IgD-negative memory B cell (primary cell): ENCODE results near the gene SLC5A2. TPM values are rescaled to one million over a fixed set of nuclear protein-coding genes. Genes with fewer than 3 reads are reported as not detected.
A peak's percentile ranks its signal among the peaks of the same experiment; 100 is the strongest.
"Not testable (repeated sequence)": the region's sequence is repeated elsewhere in the genome, so short reads cannot be mapped to it uniquely, and the experiment has no call there.

Experiments
- H3K27ac Mint-ChIP-seq, 3 donors: one replicate each; pipeline ENCODE4 v1.8.0; 2020 to 2022; ENCODE audit warnings: mild to moderate bottlenecking in 3 of 3, mixed read lengths in 3 of 3, moderate library complexity in 1 of 3
- H3K27me3 Mint-ChIP-seq: one replicate; pipeline ENCODE4 v1.8.0; 2021; ENCODE audit warnings: mixed read lengths
- H3K36me3 Mint-ChIP-seq: one replicate; pipeline ENCODE4 v1.8.0; 2020; ENCODE audit warnings: mild to moderate bottlenecking, mixed read lengths
- H3K4me1 Mint-ChIP-seq, 3 donors: one replicate each; pipeline ENCODE4 v1.8.0; 2020 to 2022; ENCODE audit warnings: mixed read lengths in 3 of 3, mild to moderate bottlenecking in 1 of 3
- H3K4me3 Mint-ChIP-seq, 4 donors: one replicate each; pipeline ENCODE4 v1.8.0; 2020 to 2022; ENCODE audit warnings: mild to moderate bottlenecking in 4 of 4, mixed read lengths in 4 of 4, moderate library complexity in 3 of 4
- H3K9me3 Mint-ChIP-seq, 3 donors: one replicate each; pipeline ENCODE4 v1.8.0; 2020 to 2021; ENCODE audit warnings: mixed read lengths in 3 of 3, mild to moderate bottlenecking in 1 of 3
- polyA plus RNA-seq: library from polyadenylated mRNA; unstranded; fragments of 300-500 nt; fragmentation: Illumina TruSeq; gene quantifications from one replicate; pipeline ENCODE4 v1.2.3, GENCODE V29; 2021

SLC5A2 gene
- polyA plus RNA-seq, 1 donor from 2014 or later = 0.94 TPM

- H3K27ac Mint-ChIP-seq = peak overlapping the region in 1 of 3 donors; percentile 87
- H3K27me3 Mint-ChIP-seq = peaks cover 1% of the 10 kb centered on the region
- no peaks in the 10 kb centered on the region for H3K9me3 Mint-ChIP-seq
- peak overlapping the region in 2 of 4 donors; percentile 35 to 60 for H3K4me3 Mint-ChIP-seq
- H3K36me3 Mint-ChIP-seq = peaks cover 4% of the 10 kb centered on the region
- peaks cover 4 to 5% (median 5%) of the 10 kb centered on the region in 3 donors for H3K4me1 Mint-ChIP-seq
These were observed 7.0 kb downstream of the SLC5A2 start for GRCh38 chr16:31489616-31490584.

- Mint-ChIP-seq H3K27me3 (no peaks in the 10 kb centered on the region), H3K27ac (no peak overlapping the region), H3K4me1 (peaks cover 4 to 5% (median 5%) of the 10 kb centered on the region in 3 donors), H3K9me3 (no peaks in the 10 kb centered on the region), H3K4me3 (peak overlapping the region in 1 of 4 donors; percentile 44), H3K36me3 (peaks cover 2% of the 10 kb centered on the region)
These were observed 9.0 kb downstream of the SLC5A2 start for GRCh38 chr16:31491778-31492418.

DNA sequence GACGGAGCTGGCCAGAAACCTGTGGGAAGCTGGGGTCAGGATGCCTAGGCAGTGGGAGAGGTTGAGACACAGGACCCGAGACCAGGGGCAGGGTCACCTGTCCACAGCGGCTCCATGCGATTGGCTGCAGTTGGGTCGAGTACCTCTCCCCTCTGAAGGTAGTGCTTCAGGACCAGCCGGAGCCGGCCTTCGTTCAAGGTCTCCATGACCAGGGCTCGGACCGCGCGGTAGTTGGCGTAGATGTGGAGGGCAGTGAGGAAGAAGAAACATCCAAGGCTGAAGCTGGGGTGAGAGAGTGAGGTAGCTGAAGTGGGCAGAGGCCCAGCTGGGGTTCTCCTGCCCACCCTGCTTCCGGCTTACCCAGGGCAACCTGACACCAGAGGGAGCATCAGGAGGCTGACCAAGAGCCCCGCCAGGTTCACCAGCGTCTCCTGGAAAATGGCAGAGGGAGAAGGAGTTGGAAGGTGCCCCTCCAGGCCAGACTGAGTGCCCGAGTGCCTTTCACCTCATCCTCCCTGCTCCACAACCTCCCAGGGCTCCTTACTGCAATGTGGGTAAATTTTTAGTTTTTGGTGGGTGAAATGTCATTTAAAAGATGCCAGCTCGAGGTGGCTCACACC, 10.7 kb downstream of the SLC5A2 start:
- no peaks in the 10 kb centered on the region for H3K9me3 Mint-ChIP-seq
- peak overlapping the region in 1 of 3 donors; percentile 8 for H3K27ac Mint-ChIP-seq

GRCh38 chr16:31496670-31497069, 13.7 kb downstream of the SLC5A2 start:
- Mint-ChIP-seq H3K27me3 (no peaks in the 10 kb centered on the region), H3K4me3 (no peak overlapping the region), H3K9me3 (no peaks in the 10 kb centered on the region), H3K27ac (no peak overlapping the region), H3K4me1 (peaks cover 0 to 2% (median under 1%) of the 10 kb centered on the region in 3 donors), H3K36me3 (peaks cover 3% of the 10 kb centered on the region)

More for the DNA sequence above, 10.7 kb downstream of the SLC5A2 start:
- no peaks in the 10 kb centered on the region for H3K27me3 Mint-ChIP-seq
- H3K4me3 Mint-ChIP-seq = no peak overlapping the region
- H3K36me3 Mint-ChIP-seq = peaks cover 3% of the 10 kb centered on the region
- peaks cover 0 to 4% (median 0%) of the 10 kb centered on the region in 3 donors for H3K4me1 Mint-ChIP-seq

GRCh38 chr16:31498493-31498892, 15.6 kb downstream of the SLC5A2 start:
- Mint-ChIP-seq H3K27me3 (no peaks in the 10 kb centered on the region), H3K36me3 (peaks cover 3% of the 10 kb centered on the region), H3K4me3 (no peak overlapping the region), H3K27ac (no peak overlapping the region), H3K4me1 (peaks cover 2 to 10% (median 2%) of the 10 kb centered on the region in 3 donors), H3K9me3 (no peaks in the 10 kb centered on the region)

DNA sequence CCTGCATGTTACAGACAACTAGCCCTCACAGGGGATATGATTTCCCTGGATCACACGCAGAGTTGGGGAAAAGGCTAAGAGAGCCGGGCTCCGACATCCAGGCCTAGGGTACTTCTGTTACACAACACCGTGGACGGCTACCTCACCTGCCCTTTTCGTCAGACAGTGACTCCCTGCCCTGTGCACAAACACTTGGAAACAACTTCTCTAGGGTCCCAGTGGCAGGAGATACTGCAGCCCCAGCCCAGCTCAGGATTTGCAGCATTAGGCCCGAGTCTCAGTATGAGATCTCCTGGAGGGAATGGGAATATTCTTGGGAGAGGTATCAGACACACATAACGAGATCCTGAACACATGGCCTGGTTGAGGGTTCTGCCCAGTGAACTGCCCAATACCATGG, 17.0 kb downstream of the SLC5A2 start:
- no peaks in the 10 kb centered on the region for H3K9me3 Mint-ChIP-seq
- H3K4me3 Mint-ChIP-seq = no peak overlapping the region
- H3K4me1 Mint-ChIP-seq = peaks cover 2 to 10% (median 2%) of the 10 kb centered on the region in 3 donors
- peaks cover 3% of the 10 kb centered on the region for H3K36me3 Mint-ChIP-seq
- H3K27ac Mint-ChIP-seq = no peak overlapping the region
- no peaks in the 10 kb centered on the region for H3K27me3 Mint-ChIP-seq

DNA sequence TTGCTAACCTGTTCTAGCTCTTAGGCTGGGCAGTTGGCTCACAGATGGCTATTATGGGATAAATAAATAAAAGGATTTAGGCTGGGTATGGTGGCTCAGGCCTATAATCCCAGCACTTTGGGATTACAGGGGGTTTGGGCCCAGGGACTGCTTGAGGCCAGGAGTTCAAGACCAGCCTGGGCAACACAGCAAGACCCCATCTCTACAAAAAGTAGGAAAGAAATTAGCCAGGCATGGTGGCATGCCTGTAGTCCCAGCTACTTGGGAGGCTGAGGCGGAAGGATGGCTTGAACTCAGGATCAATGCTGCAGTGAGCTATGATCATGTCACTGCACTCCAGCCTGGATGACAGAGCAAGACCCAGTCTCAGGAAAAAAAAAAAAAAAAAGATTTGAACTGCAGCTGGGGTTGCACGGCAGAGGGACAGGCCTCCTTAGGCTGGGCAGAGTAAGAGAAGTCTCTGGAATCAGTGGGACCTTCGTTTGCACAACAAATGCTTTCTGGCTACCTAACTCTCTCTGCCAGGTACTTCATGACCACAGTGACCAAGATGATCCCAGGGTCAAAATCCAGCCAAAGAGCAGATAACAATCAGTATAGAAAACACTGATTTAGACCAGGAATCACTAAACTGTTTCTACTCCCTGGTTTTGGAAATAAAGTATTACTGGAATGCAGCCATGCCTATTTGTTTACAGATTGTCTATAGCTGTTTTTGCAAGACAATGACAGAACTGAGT, 18.5 kb downstream of the SLC5A2 start:
- Mint-ChIP-seq H3K4me3 (no peak overlapping the region), H3K4me1 (peaks cover 11 to 17% (median 12%) of the 10 kb centered on the region in 3 donors), H3K27ac (no peak overlapping the region), H3K27me3 (no peaks in the 10 kb centered on the region), H3K36me3 (peaks cover 3% of the 10 kb centered on the region), H3K9me3 (no peaks in the 10 kb centered on the region)

- peaks cover 3% of the 10 kb centered on the region for H3K36me3 Mint-ChIP-seq
- H3K27ac Mint-ChIP-seq = no peak overlapping the region
- H3K4me1 Mint-ChIP-seq = peaks cover 12 to 18% (median 14%) of the 10 kb centered on the region in 3 donors
- no peak overlapping the region for H3K4me3 Mint-ChIP-seq
- H3K27me3 Mint-ChIP-seq = no peaks in the 10 kb centered on the region
- no peaks in the 10 kb centered on the region for H3K9me3 Mint-ChIP-seq
These were observed 19.0 kb downstream of the SLC5A2 start for GRCh38 chr16:31501966-31502348.

DNA sequence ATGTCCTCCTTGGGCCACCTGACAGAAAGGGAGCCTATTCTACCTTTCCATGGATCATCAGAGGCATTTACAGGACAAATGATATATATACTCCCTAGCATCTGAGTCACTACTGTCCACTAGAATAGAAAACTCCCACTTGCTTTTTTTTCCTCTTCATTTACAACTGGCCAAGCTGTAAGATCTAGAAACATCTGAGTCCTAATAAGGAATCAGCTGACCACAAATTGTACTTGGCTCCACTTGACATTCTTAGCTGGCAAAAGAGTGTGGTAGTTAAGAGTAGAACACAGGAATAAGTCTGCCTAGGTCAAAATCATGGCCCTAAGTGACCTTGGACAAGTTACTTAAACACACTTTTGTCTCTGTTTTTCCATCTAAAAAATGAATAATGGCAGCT, 20.1 kb downstream of the SLC5A2 start:
- peaks cover 18 to 27% (median 21%) of the 10 kb centered on the region in 3 donors for H3K4me1 Mint-ChIP-seq
- H3K36me3 Mint-ChIP-seq = peaks cover 3% of the 10 kb centered on the region
- H3K4me3 Mint-ChIP-seq = no peak overlapping the region
- peak overlapping the region in 1 of 3 donors; percentile 31 for H3K27ac Mint-ChIP-seq
- H3K9me3 Mint-ChIP-seq = no peaks in the 10 kb centered on the region
- H3K27me3 Mint-ChIP-seq = no peaks in the 10 kb centered on the region

GRCh38 chr16:31503555-31503954, 20.6 kb downstream of the SLC5A2 start:
- H3K27ac Mint-ChIP-seq, H3K4me3 Mint-ChIP-seq, H3K27me3 Mint-ChIP-seq, H3K36me3 Mint-ChIP-seq, H3K9me3 Mint-ChIP-seq: not testable (repeated sequence)
- H3K4me1 Mint-ChIP-seq = peaks cover 20 to 31% (median 22%) of the 10 kb centered on the region in 3 donors

DNA sequence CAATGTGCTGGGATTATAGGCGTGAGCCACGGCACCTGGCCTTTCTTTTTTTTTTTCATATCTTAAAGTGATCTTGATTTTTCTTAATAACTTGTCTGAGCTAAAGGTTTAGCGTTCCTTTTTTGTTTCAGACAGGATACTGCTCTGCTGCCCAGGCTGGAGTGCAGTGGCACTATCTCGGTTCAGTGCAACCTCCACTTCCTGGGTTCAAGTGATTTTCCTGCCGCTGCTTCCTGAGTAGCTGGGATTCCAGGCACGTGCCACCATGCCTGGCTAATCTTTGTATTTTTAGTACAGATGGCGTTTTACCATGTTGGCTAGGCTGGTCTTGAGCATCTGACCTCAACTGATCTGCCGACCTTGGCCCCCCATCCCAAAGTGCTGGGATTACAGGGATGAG, 21.2 kb downstream of the SLC5A2 start:
- no peaks in the 10 kb centered on the region for H3K9me3 Mint-ChIP-seq
- H3K4me1 Mint-ChIP-seq = peaks cover 26 to 37% (median 28%) of the 10 kb centered on the region in 3 donors
- peak overlapping the region in 1 of 4 donors; percentile 97 for H3K4me3 Mint-ChIP-seq
- H3K27ac Mint-ChIP-seq = no peak overlapping the region
- H3K36me3 Mint-ChIP-seq = peaks cover 2% of the 10 kb centered on the region
- H3K27me3 Mint-ChIP-seq = no peaks in the 10 kb centered on the region

- Mint-ChIP-seq H3K36me3 (peaks cover 2% of the 10 kb centered on the region), H3K4me3 (peak overlapping the region in 1 of 4 donors; percentile 97), H3K4me1 (peaks cover 32 to 46% (median 33%) of the 10 kb centered on the region in 3 donors)
These were observed 22.6 kb downstream of the SLC5A2 start for GRCh38 chr16:31505483-31505882.

GRCh38 chr16:31507617-31507928, 24.6 kb downstream of the SLC5A2 start:
- Mint-ChIP-seq H3K27ac (peak overlapping the region; percentile 84 to 96 (median 91)), H3K27me3 (no peaks in the 10 kb centered on the region), H3K36me3 (no peaks in the 10 kb centered on the region), H3K4me1 (peaks cover 34 to 45% (median 36%) of the 10 kb centered on the region in 3 donors), H3K9me3 (no peaks in the 10 kb centered on the region), H3K4me3 (peak overlapping the region; percentile 90 to 97 (median 97))

More at GRCh38 chr16:31505483-31505882, 22.6 kb downstream of the SLC5A2 start:
- no peaks in the 10 kb centered on the region for H3K27me3 Mint-ChIP-seq
- no peaks in the 10 kb centered on the region for H3K9me3 Mint-ChIP-seq
- H3K27ac Mint-ChIP-seq = peak overlapping the region; percentile 4 to 96 (median 75)

DNA sequence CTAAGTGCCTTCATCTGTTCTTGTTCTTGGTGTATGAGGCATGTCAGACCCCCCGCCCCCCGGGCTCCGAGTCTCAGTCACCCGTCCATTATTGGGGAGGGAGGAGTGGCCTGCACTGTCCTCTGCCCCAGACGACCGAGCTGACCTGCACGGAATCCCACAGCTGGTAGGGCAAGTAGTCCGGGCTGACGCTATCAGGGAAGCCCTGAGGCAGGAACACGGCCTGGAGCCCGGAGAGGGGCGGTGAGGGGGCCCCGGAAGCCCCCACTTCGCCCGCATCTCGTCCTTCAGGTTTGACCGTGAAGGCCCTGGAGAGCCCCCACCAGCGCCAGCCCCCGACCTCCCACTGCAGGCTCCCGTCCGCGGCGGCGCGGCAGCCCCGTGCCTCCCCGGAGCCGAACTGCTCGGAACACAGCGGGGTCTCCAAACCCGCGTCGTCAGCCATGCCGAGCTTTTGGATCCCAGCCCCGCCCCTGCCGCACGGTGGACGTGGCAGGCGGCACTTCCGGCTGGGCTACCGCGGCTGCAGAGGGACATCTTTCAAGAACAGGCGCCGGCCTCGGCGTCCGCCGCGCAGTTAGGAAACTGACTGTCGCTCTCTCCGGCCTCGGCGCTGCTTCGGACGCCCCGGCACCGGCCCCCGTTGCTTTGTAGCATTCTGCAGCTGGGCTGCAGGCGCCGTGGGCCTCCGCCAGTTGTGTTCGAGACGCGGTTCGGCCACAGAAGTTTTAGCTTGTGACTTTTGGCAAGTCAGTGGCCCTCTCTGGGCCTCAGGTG, 25.2 kb downstream of the SLC5A2 start, which contains the start of gene RUSF1:
Gene RUSF1, minus strand, starts transcription at position 463 of the 777 bp plus-strand sequence. Its CDS starts 18 bp downstream, at position 445.
- no peaks in the 10 kb centered on the region for H3K9me3 Mint-ChIP-seq
- H3K27ac Mint-ChIP-seq = peak within 1 kb of the TSS; percentile 96 to 98 (median 96)
- H3K4me3 Mint-ChIP-seq = peak within 1 kb of the TSS; percentile 90 to 97 (median 97)
- no peaks in the 10 kb centered on the region for H3K36me3 Mint-ChIP-seq
- peaks cover 34 to 40% (median 37%) of the 10 kb centered on the region in 3 donors for H3K4me1 Mint-ChIP-seq
- H3K27me3 Mint-ChIP-seq = no peaks in the 10 kb centered on the region
